RPMI7951 (cell line): ENCODE results near the gene ARIH2. TPM values are rescaled to one million over a fixed set of nuclear protein-coding genes. Genes with fewer than 3 reads are reported as not detected.
"Not testable (repeated sequence)": the region's sequence is repeated elsewhere in the genome, so short reads cannot be mapped to it uniquely, and the experiment has no call there.

Experiments
- DNase-seq: peaks from one replicate; pipeline ENCODE4 v3.0.0-alpha.2; 2012; ENCODE audit warnings: low read depth
- total RNA-seq: library from RNA; depleted of rRNA; stranded (reverse); fragments of >200 nt; shearing (Covaris generic); gene quantifications from 2 replicates; pipeline ENCODE4 v1.2.3, GENCODE V29; 2014; rRNA removed

Gene ARIH2
- 74.0 and 81.8 TPM in 2 replicates for total RNA-seq

- DNase-seq = peak; percentile 95
Measured at GRCh38 chr3:48918388-48919214, at the start of gene ARIH2. Gene ARIH2, plus strand, starts transcription at chr3:48918842. Its CDS starts 8,717 bp downstream, at chr3:48927559.

- DNase-seq = no peak
Measured at GRCh38 chr3:48877671-48878070, 41.0 kb upstream of the ARIH2 start.

GRCh38 chr3:48879307-48879993, 39.2 kb upstream of the ARIH2 start:
- DNase-seq = no peak

GRCh38 chr3:48879994-48880377, 38.7 kb upstream of the ARIH2 start:
- no peak for DNase-seq

- no peak for DNase-seq
Measured at GRCh38 chr3:48881006-48881405, 37.6 kb upstream of the ARIH2 start.

- DNase-seq = no peak
Measured at GRCh38 chr3:48881652-48882114, 37.0 kb upstream of the ARIH2 start.

GRCh38 chr3:48885753-48886152, 32.9 kb upstream of the ARIH2 start:
- no peak for DNase-seq

- no peak for DNase-seq
Measured at GRCh38 chr3:48891606-48892005, 27.0 kb upstream of the ARIH2 start.

- DNase-seq = no peak
Measured at GRCh38 chr3:48894516-48894915, 24.1 kb upstream of the ARIH2 start.

GRCh38 chr3:48896936-48897335, 21.7 kb upstream of the ARIH2 start:
- DNase-seq = no peak

GRCh38 chr3:48897460-48898376, 20.9 kb upstream of the ARIH2 start:
- DNase-seq = peak; percentile 24

GRCh38 chr3:48898383-48899234, 20.0 kb upstream of the ARIH2 start, which contains the start of gene SLC25A20:
Gene SLC25A20, minus strand, starts transcription at chr3:48898882. Its CDS starts 88 bp downstream, at chr3:48898794.
- peak; percentile 85 for DNase-seq

GRCh38 chr3:48899273-48899672, 19.4 kb upstream of the ARIH2 start:
- DNase-seq = no peak

- not testable (repeated sequence) for DNase-seq
Measured at GRCh38 chr3:48907026-48907425, 11.6 kb upstream of the ARIH2 start.

- DNase-seq = no peak
Measured at GRCh38 chr3:48915296-48915695, 3.3 kb upstream of the ARIH2 start.

- DNase-seq = peak; percentile 69
Measured at GRCh38 chr3:48919215-48920138, 835 bp downstream of the ARIH2 start.

GRCh38 chr3:48926425-48927392, 8.1 kb downstream of the ARIH2 start:
- DNase-seq = no peak

- no peak for DNase-seq
Measured at GRCh38 chr3:48927928-48928327, 9.3 kb downstream of the ARIH2 start.
